GM12878 (cell line): Measurements from ENCODE around the gene CEP295NL. TPM values are rescaled to one million over a fixed set of nuclear protein-coding genes. Genes with fewer than 3 reads are reported as not detected.

Experiments
- ATAC-seq: fragments of 200-7000 bp; cut with Tn5 transposase; 3 replicates; pipeline ENCODE4 v1.9.1; 2020; ENCODE audit warnings: mild to moderate bottlenecking, moderate library complexity
- BruUV-seq: library from RNA; stranded (reverse); fragments of 400-500 nt; replicated peaks from 2 replicates; lab custom pipeline; 2021; lab: Mats Ljungman, UMichigan
- CTCF ChIA-PET: fragments of 300-600 bp; sonication (Branson Sonifier 250); formaldehyde crosslinking; extraction: SDS; loops from one replicate; lab custom pipeline; 2021; ENCODE audit warnings: inconsistent platforms; lab: Yijun Ruan, JAX
- POLR2A ChIA-PET: fragments of 350-600 bp; formaldehyde crosslinking; extraction: SDS; loops from one replicate; lab custom pipeline; 2021; ENCODE audit warnings: inconsistent platforms; lab: Charles Lee
- RAD21 ChIA-PET: fragments of 300-600 bp; sonication (Branson Sonifier 250); formaldehyde crosslinking; loops from one replicate; lab custom pipeline; 2023; ENCODE audit warnings: antibody characterized with exemption; ENCODE audit not compliant: unreplicated experiment; lab: Charles Lee
- SMC1A ChIA-PET: fragments of 300-600 bp; sonication (Branson Sonifier 250); formaldehyde crosslinking; loops from one replicate; lab custom pipeline; 2023; ENCODE audit not compliant: unreplicated experiment, uncharacterized antibody; lab: Charles Lee
- DNase-seq: peaks from one replicate; pipeline ENCODE4 v3.0.0-alpha.2; 2011; ENCODE audit warnings: low read depth, low spot score
- FAIRE-seq: peaks from 3 replicates; lab custom pipeline; 2011; peaks lifted over from hg19 to GRCh38; lab: Jason Lieb, UNC
- H2AFZ ChIP-seq: 2 replicates; pipeline ENCODE4 v1.6.0; 2011; ENCODE audit warnings: low read depth, low read length, control low read depth; ENCODE audit not compliant: control insufficient read depth
- H3K27ac ChIP-seq: 2 replicates; pipeline ENCODE4 v1.5.1; 2011; ENCODE audit warnings: control low read depth; ENCODE audit not compliant: control insufficient read depth, insufficient read depth
- H3K27me3 ChIP-seq, 2 experiments: replicated peaks in 1 of 2; 2 replicates each; pipeline versions ENCODE4 v1.6.0 to v1.6.1; 2011; ENCODE audit warnings: low read length in 1 of 2; ENCODE audit not compliant: control insufficient read depth in 2 of 2, insufficient read depth in 2 of 2
- H3K36me3 ChIP-seq, 2 experiments: 2 replicates each; pipeline ENCODE4 v1.5.1; 2011; ENCODE audit warnings: low read length in 1 of 2; ENCODE audit not compliant: control insufficient read depth in 2 of 2, insufficient read depth in 2 of 2
- H3K4me1 ChIP-seq: 2 replicates; pipeline ENCODE4 v1.6.1; 2011; ENCODE audit warnings: mild to moderate bottlenecking, low read length, moderate library complexity, mixed read lengths; ENCODE audit not compliant: control insufficient read depth, insufficient read depth
- H3K4me2 ChIP-seq: 2 replicates; pipeline ENCODE4 v1.6.0; 2011; ENCODE audit warnings: control low read depth; ENCODE audit not compliant: control insufficient read depth, insufficient read depth
- H3K4me3 ChIP-seq: fragments of 200-600 bp; sonication (generic); 2 replicates; pipeline ENCODE4 v1.5.1; 2016
- H3K79me2 ChIP-seq: 2 replicates; pipeline ENCODE4 v1.6.0; 2011; ENCODE audit warnings: low read length; ENCODE audit not compliant: control insufficient read depth, insufficient read depth
- H3K9ac ChIP-seq: 2 replicates; pipeline ENCODE4 v1.8.0; 2011; ENCODE audit warnings: low read length, control low read depth, mixed read lengths; ENCODE audit not compliant: control insufficient read depth, insufficient read depth
- H3K9me3 ChIP-seq: replicated peaks from 3 replicates; pipeline ENCODE4 v1.5.1; 2011; ENCODE audit warnings: mild to moderate bottlenecking, low read length; ENCODE audit not compliant: control insufficient read depth, insufficient read depth
- H4K20me1 ChIP-seq: 2 replicates; pipeline ENCODE4 v1.6.0; 2011; ENCODE audit not compliant: control insufficient read depth, insufficient read depth
- ATF7 ChIP-seq: fragments of 450-650 bp; IDR thresholded peaks from 2 replicates; pipeline ENCODE4 v1.6.1; 2016; ENCODE audit warnings: low read depth, mild to moderate bottlenecking
- CREB1 ChIP-seq: IDR thresholded peaks from 2 replicates; pipeline ENCODE4 v1.6.1; 2012; ENCODE audit warnings: low read depth, mild to moderate bottlenecking, inconsistent platforms
- EED ChIP-seq: sonication (generic); IDR thresholded peaks from 2 replicates; pipeline ENCODE4 v1.6.1; 2016; ENCODE audit warnings: antibody characterized with exemption, low read depth
- HDGF ChIP-seq: fragments of 450-650 bp; IDR thresholded peaks from 2 replicates; pipeline ENCODE4 v1.6.1; 2016; ENCODE audit warnings: antibody characterized with exemption
- KDM1A ChIP-seq: fragments of 200-600 bp; sonication (generic); IDR thresholded peaks from 2 replicates; pipeline ENCODE4 v1.6.1; 2016; ENCODE audit warnings: borderline replicate concordance
- MAX ChIP-seq: IDR thresholded peaks from 2 replicates; pipeline ENCODE4 v1.6.1; 2012; ENCODE audit warnings: low read depth, low read length, improper control_type of control experiment
- RAD51 ChIP-seq: fragments of 450-650 bp; IDR thresholded peaks from 2 replicates; pipeline ENCODE4 v1.6.1; 2016; ENCODE audit warnings: moderate library complexity, mild to moderate bottlenecking, inconsistent platforms
- USF2 ChIP-seq: IDR thresholded peaks from 2 replicates; pipeline ENCODE4 v1.6.1; 2011; ENCODE audit warnings: low read depth, low read length, improper control_type of control experiment, borderline replicate concordance
- YY1 ChIP-seq: IDR thresholded peaks from 2 replicates; pipeline ENCODE4 v1.6.1; 2011; ENCODE audit warnings: low read depth, mild to moderate bottlenecking, low read length
- ZBTB11 ChIP-seq: fragments of 450-650 bp; formaldehyde crosslinking; IDR thresholded peaks from 2 replicates; pipeline ENCODE4 v1.5.0; 2022; ENCODE audit warnings: mild to moderate bottlenecking, missing genetic modification characterization
- ZNF207 ChIP-seq: fragments of 450-650 bp; IDR thresholded peaks from 2 replicates; pipeline ENCODE4 v1.6.1; 2014; ENCODE audit warnings: antibody characterized with exemption, mild to moderate bottlenecking, borderline replicate concordance
- ZNF24 ChIP-seq: fragments of 450-650 bp; IDR thresholded peaks from 2 replicates; pipeline ENCODE4 v1.6.1; 2017; ENCODE audit warnings: antibody characterized with exemption, mild to moderate bottlenecking
- ZNF274 ChIP-seq: IDR thresholded peaks from one replicate; pipeline ENCODE4 v1.8.0; 2011; ENCODE audit not compliant: insufficient read length, insufficient read depth
- WGBS: methylation state at CpG from one replicate; pipeline ENCODE4 v1.1.6; 2016; ENCODE audit warnings: low lambda C conversion rate; ENCODE audit not compliant: insufficient replicate concordance, insufficient coverage; ENCODE audit errors: missing lambda C conversion rate; 5-methylcytosine and 5-hydroxymethylcytosine counted together
- in situ Hi-C: fragments of 300-500 bp; cut with MboI; formaldehyde crosslinking; loops from 9 replicates; pipeline ENCODE4 v1.14.3; 2018; ENCODE audit warnings: mixed read lengths
- intact Hi-C: fragments of 100-400 bp; cut with micrococcal nuclease; formaldehyde crosslinking; loops from one replicate; pipeline ENCODE4 v1.14.2; 2022; ENCODE audit not compliant: unreplicated experiment
- polyA plus RNA-seq, 11 experiments: library from polyadenylated mRNA; depleted of rRNA in 4 of 11; unstranded in 6 of 11; stranded (reverse) in 5 of 11; fragments of >200 nt; fragmentation: Nextera tagmentation in 4 of 11; fragmentation: Illumina TruSeq in 1 of 11; extraction: Ambion mirVana in 4 of 11; extraction: Trizol in 1 of 11; gene quantifications; 1 replicate in 1 of 11; 2 replicates in 10 of 11; pipeline versions ENCODE4 v1.2.1 to v1.2.3, GENCODE V29; 2011 to 2016; ENCODE audit warnings: inconsistent platforms in 2 of 11, missing spikeins in 2 of 11, low read depth in 1 of 11
- total RNA-seq, 4 experiments: library from RNA; depleted of rRNA in 3 of 4; stranded (reverse); fragments of >200 nt in 3 of 4; fragmentation: Illumina TruSeq in 1 of 4; extraction: Trizol in 1 of 4; gene quantifications; 2 replicates each; pipeline versions ENCODE4 v1.2.1 to v1.2.3, GENCODE V29; 2013 to 2021

Gene CEP295NL
- total and polyA plus RNA-seq, 10 of the 15 experiments (the other 5 are each of a cell fraction or from before 2014, with no cell fraction given) = not detected

GRCh38 chr17:78922816-78923498, 20.0 kb upstream of the CEP295NL start:
- Histone ChIP-seq H2AFZ (no peak overlapping the region), H3K36me3 (no peaks in the 10 kb centered on the region), H3K4me1 (peaks cover 2% of the 10 kb centered on the region; the same call in 1 of the 2 replicates), H3K27me3 (peaks cover 4 to 9% of the 10 kb centered on the region in 2 experiments; a peak in 3 of 4 replicates), H3K27ac (no peak overlapping the region), H3K4me2 (0 out of 2 replicates have a peak overlapping the region, but pooled peaks have one; percentile 60), H4K20me1 (no peaks in the 10 kb centered on the region), H3K9ac (no peak overlapping the region), H3K9me3 (no peaks in the 10 kb centered on the region), H3K79me2 (no peaks in the 10 kb centered on the region), H3K4me3 (no peak overlapping the region)
- 58% methylated on average over 11 of the region's 13 CpGs for WGBS
- ChIA-PET SMC1A (no interaction called here), CTCF (no interaction called here), POLR2A (no interaction called here), RAD21 (no interaction called here)
- no peak for FAIRE-seq
- TF ChIP-seq MAX = no peak
- TF ChIP-seq ZBTB11 (CRISPR knock-in tag) = no peak
- no peak for TF ChIP-seq ZNF24
- TF ChIP-seq HDGF = no peak
- TF ChIP-seq KDM1A = no peak
- no peak for TF ChIP-seq ATF7
- TF ChIP-seq CREB1 = no peak
- TF ChIP-seq ZNF274 = no peak
- TF ChIP-seq USF2 = no peak
- no peak for TF ChIP-seq RAD51
- no peak for TF ChIP-seq YY1
- TF ChIP-seq ZNF207 = no peak
- no peak for TF ChIP-seq EED
- no TSS peak for BruUV-seq
- in situ Hi-C loops (no loop called here), intact Hi-C loops (no loop called here)
- DNase-seq = no peak
- ATAC-seq = no peak
